ENCODE results near the gene SLIT3.

Gene SLIT3

DNA sequence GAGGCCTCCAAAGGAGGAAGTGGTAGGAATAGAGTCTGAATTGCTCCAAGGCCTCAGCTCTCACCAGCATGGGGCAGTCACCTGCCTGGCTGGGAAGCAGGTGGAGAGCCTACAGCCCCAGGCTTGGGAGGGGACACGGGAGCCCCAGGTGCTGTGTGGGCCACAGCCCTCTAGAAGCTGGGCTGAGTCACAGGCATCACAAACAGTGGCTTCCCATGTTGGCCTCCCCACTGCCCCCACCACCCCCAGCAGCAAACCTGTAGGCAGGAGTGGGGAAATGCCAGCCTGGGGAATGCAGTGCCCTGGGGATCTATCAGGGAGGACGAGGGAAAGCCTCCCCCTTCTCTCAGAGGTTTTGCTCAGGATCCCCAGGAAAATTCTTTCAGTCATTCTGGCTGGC lies 309.6 kb downstream of the SLIT3 start:
- no peak for DNase-seq (ENCODE audit: low read depth)

DNA sequence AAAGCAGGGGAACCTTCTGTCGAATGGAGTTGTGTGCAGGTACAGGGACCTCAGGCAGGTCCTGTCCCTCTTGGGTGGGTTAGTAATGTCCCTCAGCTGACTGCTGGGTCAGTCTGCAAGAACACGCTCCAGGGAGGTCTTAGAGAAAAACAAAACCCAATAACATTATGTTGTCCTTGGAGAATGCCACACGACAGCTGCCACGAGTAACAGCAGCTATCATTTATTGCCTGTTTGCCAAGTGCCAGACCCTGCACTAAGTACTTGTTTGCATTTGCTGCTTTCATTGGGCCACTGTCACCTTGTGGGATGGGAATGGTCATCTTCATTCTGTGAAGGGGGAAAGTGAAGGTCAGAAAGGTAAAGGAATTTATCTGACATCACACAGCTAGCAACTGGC lies 310.3 kb downstream of the SLIT3 start:
- DNase-seq (ENCODE audit: low read depth), result no peak

DNA sequence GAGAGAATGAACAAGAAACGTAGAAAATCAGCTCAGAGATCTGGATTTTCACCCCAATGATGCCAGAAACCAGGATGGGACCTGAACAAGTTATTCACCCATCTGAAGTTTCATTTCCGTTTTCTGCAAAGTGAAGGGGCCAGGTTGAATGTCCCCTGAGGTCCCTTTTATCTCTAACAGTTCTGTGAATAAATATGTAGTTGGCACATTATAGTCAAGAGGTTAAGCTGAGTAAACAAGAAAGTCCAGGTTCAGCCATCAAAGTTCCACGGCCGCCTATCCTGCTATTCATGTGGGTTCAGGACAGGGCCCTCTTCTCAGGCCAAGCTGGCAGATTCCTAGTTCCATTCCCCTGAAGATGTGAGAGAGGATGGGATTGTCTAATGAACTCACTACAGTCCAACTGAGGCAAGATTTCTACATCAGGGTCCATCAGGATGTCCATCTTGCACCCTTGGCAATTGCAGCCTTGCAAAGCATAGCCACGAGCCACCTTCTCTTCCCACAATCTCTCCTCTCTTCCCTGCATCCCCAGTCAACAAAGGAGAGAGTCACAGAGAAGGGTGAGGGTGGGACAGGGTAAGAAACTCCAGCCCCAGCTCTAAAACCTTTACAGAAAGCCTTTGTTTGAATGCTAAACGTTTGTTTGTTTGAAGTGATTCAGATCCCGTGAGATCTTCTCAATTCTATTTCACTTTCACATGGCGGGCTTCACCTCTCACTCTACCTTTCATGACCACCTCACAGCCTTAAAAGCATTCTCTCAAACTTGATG lies 311.0 kb downstream of the SLIT3 start:
- DNase-seq (ENCODE audit: low read depth), result no peak

DNA sequence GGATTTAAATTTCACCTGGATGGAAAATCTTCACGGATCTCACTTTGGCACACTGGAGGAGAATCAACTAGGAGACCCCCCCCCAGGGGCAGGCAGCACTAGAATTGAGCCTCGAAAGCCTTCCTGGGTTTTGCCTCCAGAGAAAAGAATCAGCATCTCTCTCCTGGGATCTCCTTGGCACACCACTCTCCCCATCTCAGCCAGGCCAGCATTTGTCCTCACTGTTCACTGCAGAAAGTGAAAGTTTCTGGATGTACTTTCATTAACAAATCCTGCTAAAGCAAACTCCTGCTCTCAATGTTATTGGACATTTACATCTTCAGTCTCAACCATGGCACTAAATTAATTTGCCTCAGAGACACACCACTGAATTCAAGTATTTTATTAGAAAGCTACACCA lies 312.2 kb downstream of the SLIT3 start:
- DNase-seq (ENCODE audit: low read depth), result no peak

DNA sequence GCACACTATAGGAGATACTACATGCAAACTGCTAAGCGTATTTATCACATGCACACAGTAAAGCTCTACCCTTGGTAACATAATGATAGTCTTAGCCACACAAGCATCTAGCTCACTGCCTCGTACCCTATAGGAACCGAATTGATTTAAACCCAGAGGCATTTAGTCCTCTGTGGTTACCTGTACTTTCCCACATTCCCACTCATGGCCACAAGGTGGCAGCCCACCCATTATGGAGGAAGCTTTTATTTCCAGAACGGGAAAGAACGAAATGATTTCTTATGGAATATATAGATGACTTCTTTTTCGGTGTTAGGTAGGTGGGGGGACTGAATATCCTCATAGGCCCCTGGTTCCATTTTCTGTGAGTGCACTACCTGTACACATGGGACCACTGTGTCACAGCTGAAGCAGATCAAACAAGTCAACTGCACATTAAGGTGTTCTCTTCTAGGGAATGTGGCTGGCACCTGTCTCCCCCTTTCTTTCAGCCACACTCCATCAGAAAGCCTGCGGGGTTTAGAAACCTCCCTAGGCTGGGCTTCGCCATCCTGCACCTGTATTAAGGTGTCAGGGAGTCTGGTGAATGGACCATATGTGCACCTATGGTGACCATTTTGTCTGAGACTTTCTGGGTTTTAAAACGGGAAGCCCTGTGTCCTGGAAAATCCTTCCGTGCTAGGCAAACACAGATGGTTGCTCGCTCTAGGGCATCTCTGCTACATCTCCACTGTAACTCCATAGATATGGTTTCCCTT lies 313.2 kb downstream of the SLIT3 start:
- DNase-seq (ENCODE audit: low read depth), result peak; percentile 23

DNA sequence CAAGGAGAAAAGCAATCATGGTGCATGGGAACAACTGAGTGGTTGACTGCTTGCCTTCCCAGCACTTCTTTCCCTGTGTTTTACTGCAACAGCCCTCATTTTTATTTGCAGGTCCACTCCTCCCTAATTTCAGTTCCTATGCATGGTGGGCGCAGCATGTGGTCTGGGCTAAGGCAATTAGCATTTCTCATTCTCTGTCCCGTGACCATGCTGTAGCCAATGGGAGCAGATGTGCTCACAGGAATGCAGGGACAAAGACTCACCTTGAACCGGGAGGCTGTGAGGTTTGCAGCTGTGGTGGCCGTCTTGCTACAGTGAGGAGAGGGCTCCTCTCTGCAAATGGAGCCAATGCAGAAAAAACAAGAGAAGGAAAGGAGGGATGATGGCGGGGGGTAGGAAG lies 315.5 kb downstream of the SLIT3 start:
- DNase-seq (ENCODE audit: low read depth), result no peak

DNA sequence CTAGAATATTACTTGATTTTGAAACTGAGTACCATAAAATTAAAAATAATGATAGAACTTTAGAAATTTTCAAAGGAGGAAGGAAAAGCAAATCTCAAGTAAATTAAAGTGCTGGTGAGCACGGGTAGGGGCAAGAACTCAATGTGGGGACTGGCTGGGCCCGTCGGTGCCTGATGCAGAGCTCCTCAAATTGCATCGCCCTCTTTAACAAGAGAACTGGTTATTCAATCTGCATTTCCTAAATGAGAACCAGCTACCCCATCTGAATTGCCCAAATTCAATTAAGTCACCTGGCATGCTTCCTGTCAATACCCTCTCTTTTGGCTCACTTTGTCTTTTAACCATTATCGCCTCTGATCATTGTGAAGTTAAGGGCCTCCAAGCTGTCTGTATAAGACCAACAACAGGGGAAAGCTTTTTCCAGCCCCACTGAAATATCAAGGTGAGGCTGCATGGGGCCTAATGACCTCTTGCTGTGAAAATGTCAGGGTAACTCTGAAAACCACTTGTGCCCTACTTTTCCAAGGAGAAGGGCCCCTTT lies 316.7 kb downstream of the SLIT3 start:
- DNase-seq (ENCODE audit: low read depth), result no peak

DNA sequence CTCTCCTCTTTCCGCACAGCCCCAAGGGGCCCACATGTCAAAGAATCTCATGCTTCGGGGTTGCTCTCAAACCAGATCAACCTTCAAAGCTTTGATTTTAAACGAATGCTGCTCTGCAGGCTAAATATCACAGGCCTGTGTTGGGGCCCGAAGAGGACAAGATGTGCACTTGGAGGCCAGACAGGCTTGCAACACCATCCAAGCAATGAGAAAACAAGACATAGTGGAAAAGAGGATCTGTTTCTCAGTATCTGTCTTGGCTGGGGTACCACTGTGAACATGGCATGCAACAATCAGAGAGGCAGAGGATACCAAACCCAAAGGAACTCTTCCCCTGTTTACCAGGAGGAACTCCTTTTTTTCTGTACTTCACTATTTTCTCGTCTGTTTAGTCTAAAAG lies 321.8 kb downstream of the SLIT3 start:
- DNase-seq (ENCODE audit: low read depth), result no peak

DNA sequence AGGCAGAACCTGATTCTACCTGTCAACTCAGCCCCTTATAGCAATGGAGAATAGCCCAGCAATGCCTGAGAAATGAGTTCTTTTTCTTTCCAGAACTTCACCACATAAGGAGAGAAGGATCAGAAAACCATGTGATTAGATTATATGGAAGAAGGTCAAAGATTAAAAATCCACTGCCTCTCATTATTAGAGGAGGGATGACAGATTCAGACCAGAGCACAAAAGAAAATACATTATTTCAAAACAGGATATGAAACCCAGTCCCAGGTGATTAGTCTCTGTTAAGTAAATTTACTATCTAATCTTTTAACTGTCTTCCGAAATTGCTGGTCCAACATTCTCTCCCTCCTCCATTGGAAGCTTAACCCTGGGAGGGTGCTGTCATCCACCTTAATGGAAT lies 322.4 kb downstream of the SLIT3 start:
- DNase-seq (ENCODE audit: low read depth), result no peak

DNA sequence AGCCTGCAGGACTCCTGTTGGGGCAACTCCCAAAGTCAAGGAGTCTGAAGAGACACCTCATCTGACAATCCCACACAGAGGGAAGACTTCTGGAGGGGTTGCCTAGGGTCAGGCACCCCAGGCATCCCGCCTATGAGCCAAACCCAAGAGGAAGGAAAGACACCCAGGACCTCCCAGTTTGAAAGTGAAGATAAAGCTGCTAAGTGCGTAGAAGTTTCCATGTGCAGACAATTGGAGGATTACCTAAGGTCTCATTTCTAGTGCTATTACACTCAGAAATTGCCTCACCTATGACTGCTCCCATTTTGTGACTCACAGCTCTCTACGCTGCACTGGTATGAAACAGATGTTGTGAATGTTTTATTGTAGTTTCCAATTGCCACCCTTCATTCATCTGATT lies 322.9 kb downstream of the SLIT3 start:
- no peak for DNase-seq (ENCODE audit: low read depth)

DNA sequence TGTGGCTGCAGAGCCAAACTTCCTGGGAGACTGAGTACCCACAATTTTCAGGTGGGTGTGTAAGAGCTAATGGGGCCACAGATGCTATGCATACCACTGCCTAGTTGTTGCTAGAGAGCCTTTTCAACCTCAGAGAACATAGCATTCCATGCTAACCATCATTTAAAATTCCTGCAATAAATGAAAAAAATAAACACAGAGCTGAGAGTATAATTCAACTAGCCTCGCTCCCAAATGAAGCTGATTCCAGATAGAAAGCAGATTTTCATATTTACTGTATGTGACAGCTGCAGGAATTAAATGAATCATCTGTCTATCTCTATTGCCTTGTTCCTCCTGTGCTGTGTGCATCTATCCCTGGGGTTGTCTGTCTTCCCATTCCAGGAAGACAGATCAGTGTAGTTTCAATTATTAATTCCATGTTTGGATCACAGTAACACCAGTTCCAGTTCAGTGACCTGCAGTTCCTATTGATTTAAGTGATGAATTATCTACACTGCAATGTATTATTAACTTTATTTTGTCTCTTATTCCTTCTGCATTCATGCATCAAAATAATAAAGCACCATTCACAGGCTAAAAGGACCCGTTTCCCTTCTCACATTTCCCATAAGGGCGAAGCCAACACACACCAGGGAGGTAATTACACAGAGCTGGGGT lies 324.5 kb downstream of the SLIT3 start:
- no peak for DNase-seq (ENCODE audit: low read depth)

DNA sequence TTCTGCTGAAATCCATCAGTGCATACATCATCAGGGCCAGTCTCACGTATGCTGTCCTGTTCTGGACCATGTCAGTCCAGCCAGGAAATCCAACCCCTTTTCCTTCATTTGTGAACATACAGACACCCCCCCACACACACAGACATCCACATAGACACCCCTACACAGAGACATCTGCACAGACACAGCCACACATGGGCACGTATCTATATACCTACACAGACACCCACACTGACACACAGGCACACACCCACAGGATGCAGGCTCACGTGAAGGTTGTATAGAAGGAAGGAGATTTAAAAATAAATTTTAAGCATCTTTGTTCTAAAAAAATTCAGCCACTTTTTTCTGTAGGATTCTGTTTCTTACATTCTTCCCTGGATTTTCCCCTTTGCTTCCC lies 325.6 kb downstream of the SLIT3 start:
- no peak for DNase-seq (ENCODE audit: low read depth)

DNA sequence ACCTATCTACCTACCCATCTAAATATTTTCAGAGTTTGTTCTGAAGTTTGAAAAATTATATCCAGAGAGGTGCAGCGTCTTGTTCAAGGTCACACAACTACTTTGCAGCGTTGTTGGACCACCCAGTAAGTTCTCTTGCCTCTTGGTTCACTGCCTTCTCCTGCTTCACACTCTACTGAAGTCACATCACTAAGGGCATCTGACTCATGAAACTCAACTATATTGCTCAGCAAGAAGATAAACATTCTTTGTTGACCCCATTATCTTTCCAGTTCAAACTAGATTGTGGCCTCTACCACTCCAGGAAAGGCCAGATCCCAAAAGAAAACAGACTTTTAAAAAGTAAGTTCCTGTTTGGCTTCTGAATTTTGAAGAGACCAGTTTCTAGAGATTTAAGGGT lies 326.9 kb downstream of the SLIT3 start:
- no peak for DNase-seq (ENCODE audit: low read depth)

DNA sequence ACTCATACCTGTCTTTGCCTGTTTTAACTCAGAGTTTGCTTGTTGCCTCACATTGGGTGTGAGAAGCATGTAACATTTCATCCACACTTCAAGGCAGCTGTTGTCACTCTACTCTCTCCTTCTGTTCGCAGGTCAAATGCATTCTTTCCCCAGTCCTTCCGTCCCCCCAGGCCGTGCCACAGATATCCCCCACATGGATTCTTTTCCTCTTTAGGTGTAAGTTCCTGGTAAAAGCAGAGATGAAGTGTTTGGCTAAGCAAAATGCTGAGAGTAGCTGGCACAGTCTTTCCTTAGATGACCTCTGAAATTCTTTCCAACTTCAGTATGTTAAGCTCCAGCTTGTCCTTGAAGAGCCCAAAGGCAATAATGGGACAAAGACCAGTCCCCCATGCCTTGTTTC lies 328.2 kb downstream of the SLIT3 start:
- DNase-seq (ENCODE audit: low read depth), result no peak

DNA sequence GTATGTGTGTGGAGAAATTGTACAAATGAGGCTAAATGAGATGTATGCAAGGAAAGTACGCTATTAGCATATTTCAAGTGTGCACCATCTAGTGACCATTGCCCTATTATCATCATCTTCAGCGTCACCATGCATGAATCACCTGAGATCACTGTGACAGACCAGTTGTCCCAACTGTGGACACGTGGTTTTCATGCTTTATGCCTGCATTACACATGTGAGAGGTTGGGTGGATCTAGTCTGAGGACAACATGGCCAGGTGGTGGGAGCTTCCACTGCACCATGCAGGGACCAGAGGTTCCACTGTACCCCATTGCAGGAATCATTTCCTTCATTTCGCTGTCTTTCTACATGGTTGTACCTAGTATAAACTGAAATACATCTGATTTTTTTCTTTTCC lies 329.8 kb downstream of the SLIT3 start:
- no peak for DNase-seq (ENCODE audit: low read depth)

DNA sequence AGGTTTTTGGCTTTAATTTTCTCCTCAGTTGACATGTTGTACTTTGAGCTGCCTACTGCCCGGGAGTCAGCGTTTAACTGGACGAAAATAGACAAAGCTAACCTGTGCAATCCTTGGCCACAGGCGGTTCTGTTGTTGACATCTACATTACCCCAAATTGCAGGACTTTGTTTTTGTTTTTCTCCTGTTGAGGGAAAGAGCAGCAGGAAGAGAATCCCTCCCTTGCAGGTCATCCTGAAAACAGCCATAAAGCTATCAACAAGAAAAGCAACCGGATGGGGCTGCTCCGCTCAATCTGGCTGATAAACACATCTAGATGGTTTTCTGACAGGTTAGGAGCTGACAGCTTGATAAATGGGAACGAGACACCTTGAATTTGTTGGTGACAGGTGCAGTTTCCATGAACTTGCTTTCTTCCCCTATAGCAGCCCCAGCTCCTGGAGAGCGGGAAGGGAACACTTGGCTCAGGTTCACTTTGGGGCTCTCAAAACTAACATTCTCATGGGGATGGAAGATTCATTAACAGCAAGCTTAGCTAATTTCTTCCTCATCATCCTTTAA lies 331.5 kb downstream of the SLIT3 start:
- DNase-seq (ENCODE audit: low read depth), result no peak

DNA sequence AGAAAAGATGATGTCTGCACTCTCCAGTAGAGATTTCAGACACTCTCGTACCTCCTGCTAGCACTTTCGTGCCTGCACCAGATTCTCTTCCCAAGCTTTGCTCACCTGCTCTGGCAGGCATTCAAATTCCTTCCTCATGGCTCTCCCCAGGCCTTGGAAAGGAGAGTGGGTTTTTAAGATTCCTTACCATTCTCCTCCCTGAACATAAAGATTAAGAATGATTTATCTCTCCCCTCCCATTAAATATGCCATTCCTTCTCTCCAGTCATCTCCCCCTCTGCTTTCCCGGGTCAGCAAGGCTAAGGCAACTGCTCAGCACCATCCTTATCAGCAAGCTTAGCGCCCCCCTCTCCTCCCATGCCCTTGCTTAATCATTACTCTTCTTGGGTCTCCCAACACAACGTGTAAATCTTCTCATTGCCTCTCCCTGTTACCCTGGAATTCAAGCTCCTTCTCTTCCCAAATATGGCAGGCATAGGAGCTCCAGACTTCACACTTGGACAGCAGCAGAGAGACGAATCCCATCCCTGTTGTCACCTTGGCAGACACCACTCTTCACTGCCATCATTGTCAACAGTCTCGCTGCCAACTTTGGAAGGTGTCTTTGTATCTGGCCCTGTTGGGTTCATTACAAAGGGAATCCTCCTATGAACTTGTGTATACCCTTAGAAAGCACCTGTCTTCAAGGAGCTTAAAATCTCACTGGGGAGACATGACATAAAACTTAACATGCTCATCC lies 332.9 kb downstream of the SLIT3 start:
- DNase-seq (ENCODE audit: low read depth), result no peak

DNA sequence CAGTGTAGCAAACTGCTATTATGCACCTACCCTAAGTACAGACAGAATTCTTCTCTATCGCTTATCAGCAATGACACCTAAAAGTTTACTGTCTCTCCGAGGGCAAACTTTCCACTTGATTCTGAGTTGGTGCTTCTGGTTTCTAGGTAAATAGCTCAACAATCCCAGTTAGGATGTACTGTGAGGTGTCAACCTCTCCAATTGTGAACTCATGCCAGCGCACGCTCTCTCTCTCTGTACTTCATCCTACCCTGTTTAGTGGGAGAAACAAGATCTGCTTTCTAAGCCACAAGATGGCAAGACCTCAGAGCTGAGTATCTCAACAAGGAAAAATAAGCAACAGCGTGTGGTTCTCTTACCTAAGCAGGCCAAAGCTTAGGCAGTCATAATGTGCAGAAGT lies 335.3 kb downstream of the SLIT3 start:
- no peak for DNase-seq (ENCODE audit: low read depth)

DNA sequence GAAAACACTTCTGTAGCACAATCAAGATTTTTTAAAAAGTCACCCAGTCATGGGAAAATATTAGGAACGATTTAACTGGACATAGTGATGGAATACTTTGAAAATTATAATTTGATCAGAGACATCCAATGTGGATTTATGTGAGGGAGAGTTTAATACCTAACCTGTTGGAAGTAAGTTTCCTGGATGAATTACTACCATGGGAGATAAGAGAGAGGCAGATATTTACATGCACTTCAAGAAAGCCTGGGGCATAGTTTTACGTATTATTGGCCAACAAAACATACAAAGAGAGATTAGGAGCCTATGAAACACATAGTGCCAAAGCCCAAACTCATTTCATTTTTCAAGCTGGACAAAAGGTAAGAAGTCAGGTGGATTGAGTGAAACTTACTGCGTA lies 336.8 kb downstream of the SLIT3 start:
- DNase-seq (ENCODE audit: low read depth), result no peak

DNA sequence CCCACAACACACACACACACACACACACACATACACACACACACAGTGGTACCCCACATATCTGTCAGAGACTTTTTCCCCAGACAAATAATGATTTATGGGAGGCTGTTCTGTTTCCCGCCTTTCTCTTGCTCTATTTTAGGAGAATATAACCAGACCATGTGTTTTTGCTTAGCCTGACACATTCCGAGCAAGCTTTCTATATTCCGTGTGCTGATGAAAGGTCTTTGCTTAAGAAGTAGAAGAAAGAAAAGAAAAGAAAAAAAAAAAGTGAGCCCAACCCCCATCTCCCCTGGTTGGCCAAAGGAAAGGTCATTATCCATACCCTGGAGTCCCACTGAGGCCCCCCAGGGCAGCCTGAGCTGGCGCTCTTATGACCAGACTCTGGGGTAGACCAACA lies 338.6 kb downstream of the SLIT3 start:
- no peak for DNase-seq (ENCODE audit: low read depth)

DNA sequence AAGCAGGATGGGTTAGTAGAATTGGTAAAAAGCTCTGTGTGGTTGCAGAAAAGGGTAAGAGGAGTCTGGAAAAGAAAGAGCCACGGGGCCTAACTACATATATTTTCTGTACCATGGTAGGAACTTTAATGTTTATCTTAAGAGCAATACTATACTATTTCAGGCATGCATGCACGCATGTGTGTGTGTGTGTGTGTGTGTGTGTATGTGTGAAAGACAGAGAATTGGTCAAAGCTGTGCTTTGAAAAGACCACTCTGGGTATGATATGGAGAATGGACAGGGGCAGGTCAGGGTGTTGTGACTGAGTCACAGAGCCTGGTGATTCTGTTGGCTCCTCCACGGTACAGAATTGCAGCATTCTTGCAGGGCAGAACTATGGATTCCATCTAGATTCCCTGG lies 339.3 kb downstream of the SLIT3 start:
- no peak for DNase-seq (ENCODE audit: low read depth)

DNA sequence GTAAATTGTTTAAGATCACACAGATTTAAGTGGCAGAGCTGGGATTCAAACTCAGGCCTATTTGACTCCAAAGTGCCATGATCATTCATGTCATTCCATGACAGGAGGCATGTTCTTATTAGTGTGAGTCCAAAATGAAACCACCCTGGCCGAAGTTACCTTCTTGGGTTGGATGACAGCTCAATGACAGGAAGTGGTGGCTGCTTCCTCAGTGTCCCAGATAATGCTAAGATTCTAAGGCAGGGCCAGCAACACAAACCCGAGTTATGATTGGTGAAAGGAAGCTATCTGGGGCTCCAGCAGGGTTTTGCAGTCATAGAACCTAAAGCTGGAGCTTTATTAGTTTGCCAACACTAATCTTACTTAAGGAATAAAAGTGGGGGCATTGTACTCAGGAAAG lies 340.4 kb downstream of the SLIT3 start:
- no peak for DNase-seq (ENCODE audit: low read depth)

Measured in stimulated activated CD4-positive, alpha-beta T cell treated with anti-CD3 and anti-CD28 coated beads, Interleukin-2, amount 100 ng/mL, for 4 hours (primary cell).